ENCODE measurements around the gene GPR89A.

- TF ChIP-seq CTCF (IDR thresholded peaks at IDR 0.05; ENCODE audit: low read length): no peak
- TF ChIP-seq EZH2 (IDR thresholded peaks at IDR 0.05; ENCODE audit: borderline replicate concordance, low read length): no peak
These were observed 88.2 kb downstream of the GPR89A start for GRCh38 chr1:145695821-145696629.

All from OCI-LY1 (cell line).